Naive thymus-derived CD4-positive, alpha-beta T cell (primary cell): Measurements from ENCODE around the gene RMC1. TPM values are rescaled to one million over a fixed set of nuclear protein-coding genes. Genes with fewer than 3 reads are reported as not detected.
A peak's percentile ranks its signal among the peaks of the same experiment; 100 is the strongest.

Source experiments
- ATAC-seq: fragments of 150-1000 bp; cut with Tn5 transposase; 2 replicates; pipeline ENCODE4 v1.10.0; 2021; ENCODE audit warnings: mild to moderate bottlenecking, moderate library complexity
- CTCF ChIA-PET: fragments of 350-600 bp; sonication (Branson Sonifier 250); formaldehyde crosslinking; loops from one replicate; lab custom pipeline; 2021; ENCODE audit warnings: antibody characterized with exemption; lab: Charles Lee
- POLR2A ChIA-PET: fragments of 350-600 bp; sonication (Branson Sonifier 250); formaldehyde crosslinking; loops from one replicate; lab custom pipeline; 2021; ENCODE audit warnings: antibody characterized with exemption, inconsistent platforms; lab: Charles Lee
- DNase-seq, 9 donors: peaks; one replicate each; pipeline versions ENCODE4 v3.0.0 to v3.0.0-alpha.2; 2020 to 2022; ENCODE audit warnings: mixed read lengths in 1 of 9
- H3K27ac ChIP-seq: one replicate; pipeline ENCODE4 v1.7.0; 2013; ENCODE audit warnings: mild to moderate bottlenecking, low read depth, low read length, moderate library complexity
- H3K27me3 ChIP-seq, 2 donors: one replicate each; pipeline ENCODE4 v1.7.0; 2013; ENCODE audit warnings: low read length in 2 of 2, mild to moderate bottlenecking in 2 of 2, moderate library complexity in 2 of 2; ENCODE audit not compliant: control insufficient read depth in 2 of 2, insufficient read depth in 2 of 2
- H3K36me3 ChIP-seq, 3 experiments: 1 replicate in 2 of 3; 2 replicates in 1 of 3; pipeline ENCODE4 v1.7.0; 2013; ENCODE audit warnings: low read length in 3 of 3, mild to moderate bottlenecking in 3 of 3, moderate library complexity in 1 of 3; ENCODE audit not compliant: insufficient read depth in 3 of 3, control insufficient read depth in 2 of 3
- H3K4me1 ChIP-seq, 2 donors: one replicate each; pipeline ENCODE4 v1.7.0; 2013; ENCODE audit warnings: low read length in 2 of 2, mild to moderate bottlenecking in 2 of 2, moderate library complexity in 1 of 2; ENCODE audit not compliant: control insufficient read depth in 2 of 2, insufficient read depth in 2 of 2
- H3K4me3 ChIP-seq: 2 replicates; pipeline ENCODE4 v1.7.0; 2013; ENCODE audit warnings: mild to moderate bottlenecking, low read length
- H3K9me3 ChIP-seq, 3 experiments: 1 replicate in 2 of 3; 2 replicates in 1 of 3; pipeline ENCODE4 v1.7.0; 2013; ENCODE audit warnings: low read length in 3 of 3; ENCODE audit not compliant: control insufficient read depth in 2 of 3
- H3K27ac Mint-ChIP-seq, 9 donors: one replicate each; pipeline ENCODE4 v1.8.0; 2020 to 2022; ENCODE audit warnings: mixed read lengths in 9 of 9, mild to moderate bottlenecking in 8 of 9, moderate library complexity in 5 of 9, inconsistent platforms in 2 of 9
- H3K27me3 Mint-ChIP-seq, 5 donors: one replicate each; pipeline ENCODE4 v1.8.0; 2021 to 2022; ENCODE audit warnings: mixed read lengths in 5 of 5, mild to moderate bottlenecking in 1 of 5
- H3K36me3 Mint-ChIP-seq, 5 donors: one replicate each; pipeline ENCODE4 v1.8.0; 2020 to 2022; ENCODE audit warnings: mixed read lengths in 5 of 5, mild to moderate bottlenecking in 3 of 5, inconsistent platforms in 1 of 5
- H3K4me1 Mint-ChIP-seq, 7 donors: one replicate each; pipeline ENCODE4 v1.8.0; 2020 to 2022; ENCODE audit warnings: mixed read lengths in 7 of 7, mild to moderate bottlenecking in 3 of 7, inconsistent platforms in 1 of 7
- H3K4me3 Mint-ChIP-seq, 10 donors: one replicate each; pipeline ENCODE4 v1.8.0; 2020 to 2022; ENCODE audit warnings: mild to moderate bottlenecking in 10 of 10, mixed read lengths in 10 of 10, moderate library complexity in 6 of 10, inconsistent platforms in 2 of 10
- H3K9me3 Mint-ChIP-seq, 11 donors: one replicate each; pipeline ENCODE4 v1.8.0; 2020 to 2022; ENCODE audit warnings: mixed read lengths in 11 of 11, mild to moderate bottlenecking in 4 of 11, inconsistent platforms in 1 of 11, moderate library complexity in 1 of 11
- intact Hi-C, 2 donors: fragments of 100-400 bp; cut with micrococcal nuclease; formaldehyde crosslinking; loops; one replicate each; pipeline ENCODE4 v1.15.1; 2023
- polyA plus RNA-seq, 2 donors: library from polyadenylated mRNA; unstranded; fragments of 300-500 nt; fragmentation: Illumina TruSeq; gene quantifications; one replicate each; pipeline ENCODE4 v1.2.3, GENCODE V29; 2021
- total RNA-seq, 6 experiments: library from RNA in 5 of 6; stranded (reverse) in 5 of 6; gene quantifications; 1 replicate in 5 of 6; 2 replicates in 1 of 6; pipeline ENCODE4 v1.2.3 and lab custom pipeline; 2021 to 2026

RMC1 gene
- total and polyA plus RNA-seq, 7 experiments from 2014 or later = 23.1 to 59.7 (median 48.4) TPM

GRCh38 chr18:23542461-23542860, 39.1 kb downstream of the RMC1 start:
- ATAC-seq (no peak), DNase-seq (no peak)
- intact Hi-C loops = no loop called here
- H3K27ac Mint-ChIP-seq = peak overlapping the region in 3 of 9 donors; percentile 41 to 92 (median 55)
- H3K9me3 Mint-ChIP-seq = no peaks in the 10 kb centered on the region
- H3K4me3 ChIP-seq = no peak overlapping the region
- no peaks in the 10 kb centered on the region for H3K9me3 ChIP-seq
- H3K27ac ChIP-seq = no peak overlapping the region
- peaks cover 31 to 48% (median 41%) of the 10 kb centered on the region in 7 donors for H3K4me1 Mint-ChIP-seq
- ChIA-PET CTCF (no interaction called here), POLR2A (interaction anchor here (0.9 kb wide), 1 partner anchor 39 kb away, joined by 3 read pairs; no protein-coding TSS in a partner anchor)
- H3K36me3 ChIP-seq = peaks cover 10 to 64% (median 47%) of the 10 kb centered on the region in 3 experiments
- peaks cover 11 to 37% of the 10 kb centered on the region in 2 donors for H3K4me1 ChIP-seq
- H3K4me3 Mint-ChIP-seq = peak overlapping the region in 3 of 10 donors; percentile 2 to 74 (median 20)
- no peaks in the 10 kb centered on the region for H3K27me3 ChIP-seq
- peaks cover 11 to 50% (median 33%) of the 10 kb centered on the region in 5 donors for H3K36me3 Mint-ChIP-seq
- no peaks in the 10 kb centered on the region for H3K27me3 Mint-ChIP-seq

GRCh38 chr18:23545247-23545789, 42.0 kb downstream of the RMC1 start:
- ChIA-PET CTCF (interaction anchor here (1.0 kb wide), 1 partner anchor 29 kb away, joined by 3 read pairs; no protein-coding TSS in a partner anchor), POLR2A (no interaction called here)
- peak overlapping the region in 1 of 9 donors; percentile 26 for H3K27ac Mint-ChIP-seq
- peaks cover 10 to 50% (median 27%) of the 10 kb centered on the region in 3 experiments for H3K36me3 ChIP-seq
- H3K27ac ChIP-seq = no peak overlapping the region
- no peak overlapping the region for H3K4me3 Mint-ChIP-seq
- H3K4me1 Mint-ChIP-seq = peaks cover 18 to 30% (median 25%) of the 10 kb centered on the region in 7 donors
- H3K4me1 ChIP-seq = peaks cover 11 to 24% of the 10 kb centered on the region in 2 donors
- DNase-seq (no peak), ATAC-seq (no peak)
- H3K4me3 ChIP-seq = no peak overlapping the region
- no peaks in the 10 kb centered on the region for H3K27me3 Mint-ChIP-seq
- intact Hi-C loops = no loop called here
- H3K9me3 ChIP-seq = no peaks in the 10 kb centered on the region
- H3K36me3 Mint-ChIP-seq = peaks cover 4 to 43% (median 30%) of the 10 kb centered on the region in 5 donors
- H3K27me3 ChIP-seq = no peaks in the 10 kb centered on the region
- no peaks in the 10 kb centered on the region for H3K9me3 Mint-ChIP-seq

GRCh38 chr18:23547306-23547705, 44.0 kb downstream of the RMC1 start:
- POLR2A ChIA-PET = interaction anchor here (0.5 kb wide), 1 partner anchor 31 kb away, joined by 3 read pairs; no protein-coding TSS in a partner anchor
- ATAC-seq (no peak), DNase-seq (no peak)
- intact Hi-C loops = no loop called here
- no peaks in the 10 kb centered on the region for H3K27me3 ChIP-seq
- H3K4me1 Mint-ChIP-seq = peaks cover 2 to 11% (median 5%) of the 10 kb centered on the region in 7 donors
- H3K4me3 Mint-ChIP-seq = no peak overlapping the region
- peaks cover 10 to 65% (median 22%) of the 10 kb centered on the region in 3 experiments for H3K36me3 ChIP-seq
- H3K9me3 Mint-ChIP-seq = no peaks in the 10 kb centered on the region
- no peak overlapping the region for H3K27ac ChIP-seq
- H3K4me3 ChIP-seq = no peak overlapping the region
- CTCF ChIA-PET = no interaction called here
- H3K9me3 ChIP-seq = no peaks in the 10 kb centered on the region
- no peaks in the 10 kb centered on the region for H3K27me3 Mint-ChIP-seq
- peaks cover 14 to 51% (median 41%) of the 10 kb centered on the region in 5 donors for H3K36me3 Mint-ChIP-seq
- H3K4me1 ChIP-seq = peaks cover 0 to 4% of the 10 kb centered on the region in 2 donors
- H3K27ac Mint-ChIP-seq = no peak overlapping the region

- ATAC-seq (no peak), DNase-seq (no peak)
- Histone ChIP-seq H3K4me1 (no peaks in the 10 kb centered on the region), H3K9me3 (no peaks in the 10 kb centered on the region), H3K27me3 (no peaks in the 10 kb centered on the region), H3K27ac (no peak overlapping the region), H3K4me3 (no peak overlapping the region), H3K36me3 (peaks cover 10 to 66% (median 22%) of the 10 kb centered on the region in 3 experiments)
- Mint-ChIP-seq H3K4me1 (peaks cover 0 to 6% (median 0%) of the 10 kb centered on the region in 7 donors), H3K36me3 (peaks cover 17 to 52% (median 45%) of the 10 kb centered on the region in 5 donors), H3K9me3 (no peaks in the 10 kb centered on the region), H3K4me3 (no peak overlapping the region), H3K27ac (peak overlapping the region in 1 of 9 donors; percentile 47), H3K27me3 (no peaks in the 10 kb centered on the region)
- intact Hi-C loops = no loop called here
- CTCF ChIA-PET = no interaction called here
- POLR2A ChIA-PET = interaction anchor here (0.5 kb wide), 1 partner anchor 32 kb away, joined by 3 read pairs; no protein-coding TSS in a partner anchor
Observed at GRCh38 chr18:23547846-23548245, 44.5 kb downstream of the RMC1 start.

- CTCF ChIA-PET = no interaction called here
- H3K27ac ChIP-seq = no peak overlapping the region
- Mint-ChIP-seq H3K4me3 (no peak overlapping the region), H3K27me3 (no peaks in the 10 kb centered on the region), H3K9me3 (no peaks in the 10 kb centered on the region), H3K36me3 (peaks cover 17 to 57% (median 45%) of the 10 kb centered on the region in 5 donors), H3K4me1 (peaks cover 0 to 6% (median 0%) of the 10 kb centered on the region in 7 donors), H3K27ac (peak overlapping the region in 1 of 9 donors; percentile 12)
- no peak for DNase-seq
- intact Hi-C loops = no loop called here
- H3K36me3 ChIP-seq = peaks cover 10 to 69% (median 23%) of the 10 kb centered on the region in 3 experiments
- H3K4me3 ChIP-seq = no peak overlapping the region
- POLR2A ChIA-PET = no interaction called here
- no peaks in the 10 kb centered on the region for H3K27me3 ChIP-seq
- ATAC-seq = no peak
- H3K9me3 ChIP-seq = no peaks in the 10 kb centered on the region
- H3K4me1 ChIP-seq = no peaks in the 10 kb centered on the region
Observed at GRCh38 chr18:23548275-23548674, 45.0 kb downstream of the RMC1 start.

GRCh38 chr18:23548719-23549118, 45.4 kb downstream of the RMC1 start:
- Mint-ChIP-seq H3K27ac (no peak overlapping the region), H3K9me3 (no peaks in the 10 kb centered on the region), H3K27me3 (no peaks in the 10 kb centered on the region), H3K4me3 (no peak overlapping the region), H3K4me1 (peaks cover 0 to 6% (median 0%) of the 10 kb centered on the region in 7 donors), H3K36me3 (peaks cover 14 to 55% (median 42%) of the 10 kb centered on the region in 5 donors)
- H3K9me3 ChIP-seq = no peaks in the 10 kb centered on the region
- ChIA-PET POLR2A (no interaction called here), CTCF (interaction anchor here (0.6 kb wide), 1 partner anchor 115 kb away, joined by 3 read pairs; no protein-coding TSS in a partner anchor)
- ATAC-seq = no peak
- no peak overlapping the region for H3K27ac ChIP-seq
- no peaks in the 10 kb centered on the region for H3K27me3 ChIP-seq
- H3K4me3 ChIP-seq = no peak overlapping the region
- intact Hi-C loops = no loop called here
- peaks cover 7 to 69% (median 24%) of the 10 kb centered on the region in 3 experiments for H3K36me3 ChIP-seq
- no peaks in the 10 kb centered on the region for H3K4me1 ChIP-seq
- DNase-seq = no peak
